Endothelial cell of umbilical vein (primary cell): Measurements from ENCODE around the gene OR7C1. TPM values are rescaled to one million over a fixed set of nuclear protein-coding genes. Genes with fewer than 3 reads are reported as not detected.

Experiments
- BruUV-seq: library from RNA; stranded (reverse); fragments of 400-500 nt; replicated peaks from 2 replicates; lab custom pipeline; 2021; lab: Mats Ljungman, UMichigan
- CTCF ChIA-PET: fragments of 300-600, 350-600 bp; sonication (Branson Sonifier 250); formaldehyde crosslinking; loops from one replicate; lab custom pipeline; 2021; ENCODE audit warnings: antibody characterized with exemption, inconsistent platforms; lab: Charles Lee
- POLR2A ChIA-PET: fragments of 300-600, 350-600 bp; sonication (Branson Sonifier 250); formaldehyde crosslinking; loops from one replicate; lab custom pipeline; 2021; ENCODE audit warnings: antibody characterized with exemption, inconsistent platforms; lab: Charles Lee
- DNase-seq: peaks from one replicate; pipeline ENCODE4 v3.0.0-alpha.2; 2011; ENCODE audit warnings: low read depth, low spot score
- FAIRE-seq: peaks from 2 replicates; lab custom pipeline; 2011; peaks lifted over from hg19 to GRCh38; lab: Jason Lieb, UNC
- H2AFZ ChIP-seq: 2 replicates; pipeline ENCODE4 v1.6.0; 2012; ENCODE audit warnings: low read depth, low read length, control low read depth, inconsistent platforms
- H3K27ac ChIP-seq: 2 replicates; pipeline ENCODE4 v1.5.1; 2011; ENCODE audit warnings: low read depth, mild to moderate bottlenecking, control low read depth, low read length, moderate library complexity; ENCODE audit not compliant: insufficient read depth
- H3K27me3 ChIP-seq, 2 experiments: 2 replicates each; pipeline versions ENCODE4 v1.6.0 to v1.6.1; 2011; ENCODE audit warnings: low read length in 2 of 2, mixed read lengths in 1 of 2; ENCODE audit not compliant: control insufficient read depth in 2 of 2, insufficient read depth in 2 of 2
- H3K36me3 ChIP-seq, 2 experiments: 2 replicates in 1 of 2; 3 replicates in 1 of 2; pipeline ENCODE4 v1.5.1; 2011; ENCODE audit warnings: low read length in 2 of 2, mild to moderate bottlenecking in 1 of 2, moderate library complexity in 1 of 2; ENCODE audit not compliant: control insufficient read depth in 2 of 2, insufficient read depth in 2 of 2; ENCODE audit errors: extremely low read depth in 1 of 2
- H3K4me1 ChIP-seq: 3 replicates; pipeline ENCODE4 v1.5.1; 2011; ENCODE audit warnings: mild to moderate bottlenecking, low read length; ENCODE audit not compliant: control insufficient read depth, insufficient read depth; ENCODE audit errors: extremely low read depth
- H3K4me2 ChIP-seq: 2 replicates; pipeline ENCODE4 v1.6.1; 2011; ENCODE audit warnings: low read length, control low read depth, mixed read lengths; ENCODE audit not compliant: insufficient read depth
- H3K4me3 ChIP-seq, 3 experiments: fragments of 200-600 bp in 1 of 3; sonication (generic), shearing (Covaris generic) in 1 of 3; replicated peaks in 1 of 3; 2 replicates each; pipeline ENCODE4 v1.5.1; 2011 to 2016; ENCODE audit warnings: control low read depth in 3 of 3, low read length in 3 of 3, mild to moderate bottlenecking in 2 of 3, inconsistent platforms in 1 of 3, low read depth in 1 of 3, moderate library complexity in 1 of 3; ENCODE audit not compliant: insufficient read depth in 1 of 3
- H3K79me2 ChIP-seq: 2 replicates; pipeline ENCODE4 v1.6.0; 2012; ENCODE audit warnings: low read length, inconsistent platforms; ENCODE audit not compliant: control insufficient read depth, insufficient read depth
- H3K9ac ChIP-seq: replicated peaks from 2 replicates; pipeline ENCODE3; 2011; ENCODE audit warnings: low read length, control low read depth; ENCODE audit not compliant: insufficient read depth; ENCODE audit errors: extremely low read depth
- H3K9me1 ChIP-seq: replicated peaks from 3 replicates; pipeline ENCODE4 v1.6.0; 2011; ENCODE audit warnings: mild to moderate bottlenecking, low read length; ENCODE audit not compliant: control insufficient read depth, insufficient read depth; ENCODE audit errors: extremely low read depth
- H3K9me3 ChIP-seq: replicated peaks from 2 replicates; pipeline ENCODE4 v1.5.1; 2012; ENCODE audit warnings: low read length, inconsistent platforms; ENCODE audit not compliant: control insufficient read depth, insufficient read depth
- H4K20me1 ChIP-seq: replicated peaks from 2 replicates; pipeline ENCODE3; 2011; ENCODE audit warnings: mild to moderate bottlenecking, low read length; ENCODE audit not compliant: control insufficient read depth, insufficient read depth; ENCODE audit errors: extremely low read depth
- EZH2 ChIP-seq: IDR thresholded peaks from 2 replicates; pipeline ENCODE4 v1.6.1; 2012; ENCODE audit warnings: borderline replicate concordance, low read depth, mild to moderate bottlenecking, moderate library complexity, low read length, inconsistent platforms; ENCODE audit not compliant: severe bottlenecking
- FOS ChIP-seq: IDR thresholded peaks from 2 replicates; pipeline ENCODE4 v1.6.1; 2011; ENCODE audit warnings: mild to moderate bottlenecking, low read length, moderate library complexity, borderline replicate concordance; ENCODE audit not compliant: insufficient read depth
- GATA2 ChIP-seq: IDR thresholded peaks from 2 replicates; pipeline ENCODE4 v1.7.0; 2011; ENCODE audit warnings: low read depth, mild to moderate bottlenecking, moderate library complexity, mixed read lengths, low read length; ENCODE audit not compliant: insufficient read length, insufficient read depth
- JUN ChIP-seq: IDR thresholded peaks from 2 replicates; pipeline ENCODE4 v1.6.1; 2011; ENCODE audit warnings: borderline replicate concordance, low read depth; ENCODE audit not compliant: insufficient read length, insufficient read depth
- MAX ChIP-seq: IDR thresholded peaks from 2 replicates; pipeline ENCODE4 v1.6.1; 2011; ENCODE audit not compliant: insufficient read depth, insufficient read length
- MYC ChIP-seq: IDR thresholded peaks from one replicate; pipeline ENCODE4 v1.6.1; 2011; ENCODE audit warnings: mild to moderate bottlenecking, low read depth, low read length
- POLR2A ChIP-seq: IDR thresholded peaks from 2 replicates; pipeline ENCODE4 v1.6.1; 2012; ENCODE audit warnings: low read depth, mild to moderate bottlenecking, control low read depth, low read length
- POLR2AphosphoS5 ChIP-seq: IDR thresholded peaks from 2 replicates; pipeline ENCODE4 v1.6.1; 2012; ENCODE audit warnings: low read depth, mild to moderate bottlenecking, control low read depth, low read length, moderate library complexity; ENCODE audit not compliant: insufficient read depth
- dilution Hi-C: fragments of 300-500 bp; cut with MboI; formaldehyde crosslinking; loops from one replicate; pipeline ENCODE4 v1.15.0; 2019; ENCODE audit warnings: low sequenced_read_pairs; ENCODE audit not compliant: extremely low pct_ligation_motif_present
- intact Hi-C: fragments of 100-400 bp; cut with micrococcal nuclease; formaldehyde crosslinking; loops from one replicate; pipeline ENCODE4 v1.10.0; 2022
- polyA plus RNA-seq, 4 experiments: library from polyadenylated mRNA; depleted of rRNA in 3 of 4; stranded (reverse) in 3 of 4; unstranded in 1 of 4; fragments of >200 nt; gene quantifications; 2 replicates each; pipeline versions ENCODE4 v1.2.1 to v1.2.3, GENCODE V29; 2011 to 2012; ENCODE audit warnings: missing spikeins in 1 of 4
- total RNA-seq: library from RNA; stranded (reverse); gene quantifications from 2 replicates; pipeline ENCODE4 v1.2.3, GENCODE V29; 2021
- TF ChIP-seq, protein P1 (sequence below), 2 donors: IDR thresholded peaks; 1 replicate in 1 of 2; 2 replicates in 1 of 2; pipeline ENCODE4 v1.5.1; 2011; ENCODE audit warnings: low read length in 2 of 2, mild to moderate bottlenecking in 2 of 2, moderate library complexity in 2 of 2, control low read depth in 1 of 2, inconsistent platforms in 1 of 2, low read depth in 1 of 2; ENCODE audit not compliant: insufficient read depth in 1 of 2; ENCODE audit errors: extremely low read depth in 1 of 2

The OR7C1 gene
- total and polyA plus RNA-seq, 2 donors (not counting 3 experiments of a cell fraction or from before 2014, with no cell fraction given) = not detected

GRCh38 chr19:14768001-14768400, 67.0 kb downstream of the OR7C1 start:
- Histone ChIP-seq H3K4me2 (no peak overlapping the region), H4K20me1 (no peaks in the 10 kb centered on the region), H2AFZ (no peak overlapping the region), H3K9ac (no peak overlapping the region), H3K4me1 (no peaks in the 10 kb centered on the region), H3K4me3 (no peak overlapping the region), H3K27me3 (no peaks in the 10 kb centered on the region), H3K9me3 (no peaks in the 10 kb centered on the region), H3K27ac (no peak overlapping the region), H3K9me1 (no peaks in the 10 kb centered on the region), H3K79me2 (no peaks in the 10 kb centered on the region), H3K36me3 (no peaks in the 10 kb centered on the region)
- TF ChIP-seq FOS = no peak
- TF ChIP-seq JUN = no peak
- TF ChIP-seq POLR2A = no peak
- no peak for TF ChIP-seq EZH2
- TF ChIP-seq MYC = no peak
- TF ChIP-seq, protein P1, sequence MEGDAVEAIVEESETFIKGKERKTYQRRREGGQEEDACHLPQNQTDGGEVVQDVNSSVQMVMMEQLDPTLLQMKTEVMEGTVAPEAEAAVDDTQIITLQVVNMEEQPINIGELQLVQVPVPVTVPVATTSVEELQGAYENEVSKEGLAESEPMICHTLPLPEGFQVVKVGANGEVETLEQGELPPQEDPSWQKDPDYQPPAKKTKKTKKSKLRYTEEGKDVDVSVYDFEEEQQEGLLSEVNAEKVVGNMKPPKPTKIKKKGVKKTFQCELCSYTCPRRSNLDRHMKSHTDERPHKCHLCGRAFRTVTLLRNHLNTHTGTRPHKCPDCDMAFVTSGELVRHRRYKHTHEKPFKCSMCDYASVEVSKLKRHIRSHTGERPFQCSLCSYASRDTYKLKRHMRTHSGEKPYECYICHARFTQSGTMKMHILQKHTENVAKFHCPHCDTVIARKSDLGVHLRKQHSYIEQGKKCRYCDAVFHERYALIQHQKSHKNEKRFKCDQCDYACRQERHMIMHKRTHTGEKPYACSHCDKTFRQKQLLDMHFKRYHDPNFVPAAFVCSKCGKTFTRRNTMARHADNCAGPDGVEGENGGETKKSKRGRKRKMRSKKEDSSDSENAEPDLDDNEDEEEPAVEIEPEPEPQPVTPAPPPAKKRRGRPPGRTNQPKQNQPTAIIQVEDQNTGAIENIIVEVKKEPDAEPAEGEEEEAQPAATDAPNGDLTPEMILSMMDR (IDR thresholded peaks at IDR 0.05; ENCODE audit: extremely low read depth in 1 of 2, insufficient read depth in 1 of 2, low read depth in 1 of 2, low read length in 2 of 2) = no peak
- TF ChIP-seq GATA2 = no peak
- TF ChIP-seq MAX = no peak
- no peak for TF ChIP-seq POLR2AphosphoS5
- ChIA-PET CTCF (no interaction called here), POLR2A (no interaction called here)
- DNase-seq (no peak), FAIRE-seq (no peak)
- BruUV-seq = no TSS peak
- intact Hi-C loops (no loop called here), dilution Hi-C loops (no loop called here)
